Measurements from ENCODE around the gene TTC4.

The TTC4 gene

DNA sequence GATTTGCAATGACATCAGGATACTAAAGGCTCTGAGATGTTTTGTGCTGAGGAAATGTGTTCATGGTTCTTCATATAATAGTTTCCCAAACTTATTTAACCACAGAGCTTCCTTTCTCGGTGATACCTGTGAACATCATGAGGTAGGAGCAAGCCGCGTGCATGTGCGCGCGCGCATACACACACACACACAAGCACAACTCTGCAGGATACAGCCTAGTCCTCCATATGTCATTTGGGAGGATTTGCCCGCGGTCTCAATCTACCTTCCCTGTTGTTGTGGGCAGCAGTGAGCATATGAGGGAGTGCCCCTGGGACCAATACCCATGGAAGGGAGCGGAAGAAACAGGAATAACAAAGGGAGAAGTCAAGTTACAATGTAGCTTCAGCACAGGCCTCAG lies 12.2 kb upstream of the TTC4 start:
- in situ Hi-C loops (cut with MboI; ENCODE audit: low sequenced_read_pairs), result no loop called here

DNA sequence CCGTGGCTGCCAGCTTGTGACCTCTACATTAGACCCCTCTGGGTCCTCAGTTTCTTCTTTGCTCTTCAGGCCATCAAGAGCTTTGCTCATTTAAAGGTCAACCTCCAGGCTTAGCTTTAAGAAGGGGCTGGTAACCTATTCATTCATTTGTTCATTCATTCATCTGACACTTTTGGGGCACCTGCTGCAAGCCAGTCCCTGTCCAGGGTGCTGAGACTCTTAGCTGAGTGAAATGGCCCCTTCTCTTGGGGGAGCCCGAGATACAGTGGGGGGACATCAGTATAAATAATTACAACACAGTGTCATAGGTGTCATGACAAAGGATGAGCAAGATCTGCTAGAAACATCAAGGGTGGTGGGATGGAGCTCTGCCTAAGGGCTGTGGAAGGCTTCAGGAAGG lies 10.5 kb upstream of the TTC4 start:
- in situ Hi-C loops (cut with MboI; ENCODE audit: low sequenced_read_pairs), result no loop called here

GRCh38 chr1:54706419-54706818 lies 9.2 kb upstream of the TTC4 start:
- in situ Hi-C loops (cut with MboI; ENCODE audit: low sequenced_read_pairs), result no loop called here

DNA sequence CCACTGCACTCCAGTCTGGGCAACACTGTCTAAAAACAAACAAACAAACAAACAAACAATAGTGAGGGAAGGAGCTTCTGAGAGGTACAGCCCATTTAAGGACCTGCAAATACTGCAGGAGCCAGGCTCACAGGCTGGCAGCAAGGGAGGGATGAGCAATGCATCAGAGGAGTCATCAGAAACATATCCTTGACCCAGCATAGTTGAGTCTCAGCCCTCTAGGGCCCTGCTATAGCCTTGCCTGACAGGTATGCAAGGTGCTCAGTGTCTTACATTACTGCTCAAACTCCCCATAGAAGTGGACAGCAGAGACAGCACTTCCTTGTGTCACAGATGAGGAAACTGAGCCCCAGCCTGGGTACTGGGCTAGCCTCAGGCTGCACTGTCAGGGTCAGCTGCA lies 7.3 kb upstream of the TTC4 start:
- in situ Hi-C loops (cut with MboI; ENCODE audit: low sequenced_read_pairs), result no loop called here

DNA sequence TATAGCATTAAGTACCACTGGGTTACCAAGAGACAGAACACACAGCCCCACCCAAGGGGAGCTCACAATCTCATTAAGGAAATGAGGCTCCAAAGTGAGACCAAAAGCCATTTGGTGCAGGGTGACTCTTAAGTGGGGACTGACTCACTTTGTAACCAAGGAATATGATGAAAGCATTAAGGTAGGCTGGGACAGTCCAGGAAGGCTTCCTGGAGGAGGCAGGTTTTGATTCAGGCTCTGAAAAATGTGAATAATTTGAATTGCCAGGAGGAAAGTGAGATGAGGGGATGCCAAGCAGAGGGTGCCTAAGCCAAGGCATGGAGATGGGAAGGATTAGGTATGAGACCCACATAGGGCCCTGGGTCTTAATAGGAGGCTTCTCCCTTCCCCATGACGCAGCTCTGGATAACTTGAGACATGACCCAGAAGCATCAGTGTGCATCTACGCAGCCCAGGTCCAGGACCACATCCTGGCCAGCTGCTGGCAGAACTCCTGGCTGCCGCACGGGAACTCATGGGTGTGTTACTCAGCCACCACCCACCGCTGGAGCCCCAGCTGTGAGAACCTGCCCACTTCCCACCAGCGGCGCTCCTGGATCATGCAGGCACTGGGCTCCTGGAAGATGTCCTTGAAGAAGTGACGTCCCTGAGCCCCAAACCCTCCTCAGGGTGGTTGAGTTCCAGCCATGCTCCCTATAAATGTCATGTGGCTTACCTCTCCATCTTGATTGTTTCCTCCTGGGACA lies 5.9 kb upstream of the TTC4 start:
- in situ Hi-C loops (cut with MboI; ENCODE audit: low sequenced_read_pairs), result no loop called here

- in situ Hi-C loops (cut with MboI; ENCODE audit: low sequenced_read_pairs), result no loop called here
These were observed 5.2 kb upstream of the TTC4 start for GRCh38 chr1:54710434-54710833.

GRCh38 chr1:54710841-54711240 lies 4.8 kb upstream of the TTC4 start:
- in situ Hi-C loops (cut with MboI; ENCODE audit: low sequenced_read_pairs), result no loop called here

GRCh38 chr1:54711536-54711935 lies 4.1 kb upstream of the TTC4 start:
- in situ Hi-C loops (cut with MboI; ENCODE audit: low sequenced_read_pairs), result no loop called here

- in situ Hi-C loops (cut with MboI; ENCODE audit: low sequenced_read_pairs), result no loop called here
These were observed 674 bp upstream of the TTC4 start for GRCh38 chr1:54714881-54715492.

GRCh38 chr1:54716299-54717047 lies 812 bp downstream of the TTC4 start:
- in situ Hi-C loops (cut with MboI; ENCODE audit: low sequenced_read_pairs), result no loop called here

DNA sequence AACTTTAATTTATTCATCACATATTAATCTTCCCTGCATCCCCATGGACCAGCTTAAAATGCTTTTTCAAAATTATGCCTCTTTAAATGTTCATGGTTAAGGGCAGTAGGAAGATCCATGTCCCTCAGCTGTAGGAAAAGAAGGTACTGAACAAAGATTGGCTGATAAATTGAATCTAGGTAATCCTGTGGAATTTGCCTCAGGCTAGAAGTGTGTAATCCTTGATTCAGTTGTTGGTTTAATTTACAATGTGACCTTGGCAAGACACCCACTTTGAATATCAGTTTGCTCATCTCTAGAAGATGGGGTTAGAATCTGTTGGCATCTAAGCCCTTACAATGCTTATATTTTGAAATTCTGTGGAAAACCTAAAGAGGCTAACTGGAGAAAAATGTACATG lies 6.1 kb downstream of the TTC4 start:
- in situ Hi-C loops (cut with MboI; ENCODE audit: low sequenced_read_pairs), result no loop called here

- in situ Hi-C loops (cut with MboI; ENCODE audit: low sequenced_read_pairs), result no loop called here
These were observed 8.3 kb downstream of the TTC4 start for GRCh38 chr1:54723985-54724384.

DNA sequence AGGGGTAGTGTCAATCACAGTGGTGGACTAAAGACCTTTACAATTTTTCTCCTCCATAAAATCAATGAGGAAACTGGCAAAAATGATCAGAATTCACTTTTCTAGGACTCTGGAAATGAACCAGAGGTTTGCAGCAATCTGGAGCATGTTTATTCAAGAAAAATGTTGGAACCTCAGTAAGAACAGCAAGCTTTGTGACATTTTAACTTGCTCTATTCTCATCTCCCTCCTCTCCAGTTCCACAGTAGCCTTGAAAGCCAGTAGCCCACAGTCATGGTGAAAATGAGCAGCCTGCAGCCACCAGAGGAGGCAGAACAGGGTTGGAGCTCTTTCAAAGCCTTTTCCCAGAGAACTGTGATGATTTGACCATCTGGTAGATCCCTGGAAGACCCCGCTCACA lies 9.1 kb downstream of the TTC4 start:
- in situ Hi-C loops (cut with MboI; ENCODE audit: low sequenced_read_pairs), result no loop called here

DNA sequence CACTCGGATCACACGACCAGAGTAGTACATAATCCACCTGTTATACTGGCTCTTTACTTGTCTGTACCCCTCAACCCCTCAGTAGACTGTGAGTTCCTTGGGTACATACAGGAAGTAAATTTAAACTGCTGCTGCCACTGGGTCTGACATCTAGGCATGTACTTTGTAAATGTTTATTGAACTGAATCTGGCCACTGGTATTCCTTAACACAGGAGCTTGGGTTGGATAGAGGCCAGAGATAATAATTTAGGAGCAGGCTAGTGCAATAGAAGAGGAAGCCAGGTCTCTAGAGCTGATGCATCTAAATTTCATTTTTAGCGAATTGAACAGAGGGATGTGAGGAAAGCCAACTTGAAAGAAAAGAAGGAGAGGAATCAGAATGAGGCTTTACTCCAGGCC lies 12.4 kb downstream of the TTC4 start:
- in situ Hi-C loops (cut with MboI; ENCODE audit: low sequenced_read_pairs), result no loop called here

- in situ Hi-C loops (cut with MboI; ENCODE audit: low sequenced_read_pairs), result no loop called here
These were observed 21.0 kb downstream of the TTC4 start for GRCh38 chr1:54736685-54737084.

DNA sequence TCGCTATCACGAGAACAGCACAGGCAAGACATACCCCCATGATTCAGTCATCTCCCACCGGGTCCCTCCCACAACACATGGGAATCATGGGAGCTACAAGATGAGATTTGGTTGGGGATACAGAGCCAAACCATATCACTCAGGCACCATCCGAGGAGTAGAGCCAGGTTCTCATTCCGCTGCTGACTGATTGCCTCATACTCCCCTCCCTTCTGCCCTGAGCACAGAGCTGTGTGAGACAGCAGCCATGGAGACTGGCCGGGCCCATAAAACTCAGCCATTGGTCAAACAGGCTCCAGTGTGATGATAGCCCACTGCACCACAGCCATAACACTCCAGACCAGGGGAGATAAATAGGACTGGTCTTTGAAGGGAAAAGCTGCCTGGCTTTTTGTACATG lies 22.6 kb downstream of the TTC4 start:
- in situ Hi-C loops (cut with MboI; ENCODE audit: low sequenced_read_pairs), result no loop called here

- in situ Hi-C loops (cut with MboI; ENCODE audit: low sequenced_read_pairs), result no loop called here
These were observed 25.9 kb downstream of the TTC4 start for GRCh38 chr1:54741531-54741930.

GRCh38 chr1:54742282-54742681 lies 26.6 kb downstream of the TTC4 start:
- in situ Hi-C loops (cut with MboI; ENCODE audit: low sequenced_read_pairs), result no loop called here

GRCh38 chr1:54743416-54744226 lies 28.0 kb downstream of the TTC4 start:
- in situ Hi-C loops (cut with MboI; ENCODE audit: low sequenced_read_pairs), result no loop called here

DNA sequence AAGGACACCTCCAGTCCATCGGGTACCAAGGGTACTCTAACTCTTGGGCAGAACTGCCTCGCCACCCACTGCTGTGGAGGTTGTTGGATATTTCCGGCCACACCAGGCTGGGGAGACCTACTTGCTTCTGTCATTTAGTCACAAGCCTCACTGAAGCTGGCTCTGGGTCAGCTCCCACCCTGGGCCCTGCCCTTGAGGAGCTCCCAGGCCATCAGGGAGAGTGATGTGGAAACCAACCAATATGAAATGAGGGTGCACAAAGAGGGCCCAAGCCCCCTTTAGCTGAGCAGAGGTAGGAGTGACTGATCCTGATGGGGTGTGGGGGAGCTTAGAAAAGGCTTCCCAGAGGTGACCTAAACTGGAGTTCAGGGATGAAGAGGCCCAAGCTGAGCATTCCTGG lies 29.0 kb downstream of the TTC4 start:
- in situ Hi-C loops (cut with MboI; ENCODE audit: low sequenced_read_pairs), result no loop called here

DNA sequence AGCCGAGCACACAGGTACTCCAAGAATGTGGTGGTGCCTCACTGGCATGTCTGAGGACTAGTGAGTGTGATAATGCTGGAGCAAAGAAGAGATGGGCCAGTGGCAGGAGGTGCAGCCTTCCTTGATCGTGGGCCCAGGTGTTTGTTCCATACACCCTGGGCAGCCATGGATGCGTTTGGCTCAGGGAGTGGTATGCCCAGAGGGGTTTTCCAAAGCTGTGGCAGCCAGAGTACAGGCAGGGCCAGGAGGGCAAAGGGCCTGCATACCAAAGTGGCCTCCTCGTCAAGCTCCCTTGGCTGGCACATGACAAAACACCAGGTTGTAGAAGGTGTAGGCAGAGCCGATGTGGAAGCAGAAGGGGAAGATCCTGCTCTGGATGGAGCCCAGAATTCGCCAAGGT lies 29.6 kb downstream of the TTC4 start:
- in situ Hi-C loops (cut with MboI; ENCODE audit: low sequenced_read_pairs), result no loop called here

Data from HL-60/S4 (cell line).